SK-N-MC (cell line): ENCODE data around the gene PEX10.

Experiments used
- EZH2 ChIP-seq: fragments of 200-600 bp; sonication (generic); IDR thresholded peaks from one replicate; pipeline ENCODE4 v1.6.1; 2017; ENCODE audit warnings: antibody characterized with exemption
- POLR2AphosphoS5 ChIP-seq: IDR thresholded peaks from 2 replicates; pipeline ENCODE4 v1.6.1; 2012; ENCODE audit warnings: mild to moderate bottlenecking, low read depth, low read length, borderline replicate concordance

DNA sequence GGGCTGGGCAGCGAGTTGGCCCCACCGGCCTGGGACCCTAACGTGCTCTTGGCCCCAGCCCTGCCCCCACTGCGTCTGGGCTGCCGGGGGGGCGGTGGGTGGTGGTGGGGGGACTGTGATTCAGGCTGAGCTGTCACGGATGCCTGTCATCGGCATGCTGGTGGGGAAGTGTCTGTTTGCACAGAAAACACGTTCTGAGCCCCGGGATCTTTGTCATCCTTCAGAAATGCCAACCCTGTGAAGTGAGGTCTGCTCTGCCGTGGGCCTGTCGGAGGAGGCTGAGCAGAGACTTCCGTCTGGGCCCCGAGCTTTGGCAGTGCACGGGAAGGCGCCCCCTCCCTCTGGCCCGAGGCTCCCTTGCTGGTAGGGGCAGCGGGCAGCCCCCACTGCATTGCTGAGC lies 39.4 kb upstream of the PEX10 start:
- TF ChIP-seq EZH2 (no peak), POLR2AphosphoS5 (no peak)
